ENCODE measurements around the gene SMYD3.

Gene SMYD3

DNA sequence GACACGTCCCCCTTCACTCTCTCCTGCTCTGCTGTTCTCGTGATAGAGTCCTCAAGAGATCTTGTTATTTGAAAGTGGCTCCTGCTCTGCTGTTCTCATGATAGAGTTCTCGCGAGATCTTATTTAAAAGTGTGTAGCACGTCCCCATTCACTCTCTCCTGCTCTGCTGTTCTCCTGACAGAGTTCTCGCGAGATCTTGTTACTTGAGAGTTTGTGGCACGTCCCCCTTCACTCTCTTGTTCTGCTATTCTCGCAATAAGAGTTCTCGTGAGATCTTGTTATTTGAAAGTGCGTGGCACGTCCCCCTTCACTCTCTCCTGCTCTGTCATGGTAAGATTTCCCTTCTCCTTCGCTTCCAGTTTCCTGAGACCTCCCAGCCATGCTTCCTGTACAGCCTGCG is 47.9 kb downstream of the SMYD3 start:
- DNase-seq: no peak

DNA sequence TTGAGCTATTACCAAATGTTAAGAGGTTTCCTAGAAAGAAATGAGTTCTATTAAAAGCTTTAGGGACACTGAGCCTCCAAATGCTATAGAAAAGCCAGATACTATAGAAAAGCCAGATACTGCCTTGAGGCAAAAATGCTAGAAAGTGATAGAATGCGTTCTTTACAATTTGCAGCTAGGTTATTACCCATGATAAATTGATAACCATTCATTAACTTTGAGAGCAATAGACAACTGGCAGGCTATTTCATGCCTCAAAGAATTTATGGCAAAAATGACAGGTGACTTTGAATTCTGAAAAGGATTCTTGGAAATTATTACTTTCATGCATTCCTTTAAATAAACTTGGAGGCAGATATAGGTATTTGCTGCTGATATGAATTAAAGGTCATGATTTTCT is 51.6 kb downstream of the SMYD3 start:
- DNase-seq: no peak

DNA sequence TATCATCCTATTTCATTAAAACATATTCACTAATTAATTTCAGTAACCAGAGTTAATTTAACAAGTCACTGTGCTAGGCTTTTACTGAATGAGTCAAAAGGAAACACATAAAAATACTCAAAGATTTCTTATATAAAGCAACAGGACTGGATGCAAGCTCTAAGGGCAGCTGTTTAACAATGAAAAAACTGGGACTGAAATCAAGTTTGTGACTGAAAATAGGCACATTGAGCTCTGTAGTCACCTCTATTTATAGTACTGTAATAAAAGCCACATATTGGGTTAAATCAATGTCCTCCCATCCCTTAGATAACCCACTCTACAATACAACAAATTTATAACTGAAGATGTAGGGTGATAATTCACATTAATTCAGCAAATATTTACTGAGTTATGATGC is 52.4 kb downstream of the SMYD3 start:
- no peak for DNase-seq

DNA sequence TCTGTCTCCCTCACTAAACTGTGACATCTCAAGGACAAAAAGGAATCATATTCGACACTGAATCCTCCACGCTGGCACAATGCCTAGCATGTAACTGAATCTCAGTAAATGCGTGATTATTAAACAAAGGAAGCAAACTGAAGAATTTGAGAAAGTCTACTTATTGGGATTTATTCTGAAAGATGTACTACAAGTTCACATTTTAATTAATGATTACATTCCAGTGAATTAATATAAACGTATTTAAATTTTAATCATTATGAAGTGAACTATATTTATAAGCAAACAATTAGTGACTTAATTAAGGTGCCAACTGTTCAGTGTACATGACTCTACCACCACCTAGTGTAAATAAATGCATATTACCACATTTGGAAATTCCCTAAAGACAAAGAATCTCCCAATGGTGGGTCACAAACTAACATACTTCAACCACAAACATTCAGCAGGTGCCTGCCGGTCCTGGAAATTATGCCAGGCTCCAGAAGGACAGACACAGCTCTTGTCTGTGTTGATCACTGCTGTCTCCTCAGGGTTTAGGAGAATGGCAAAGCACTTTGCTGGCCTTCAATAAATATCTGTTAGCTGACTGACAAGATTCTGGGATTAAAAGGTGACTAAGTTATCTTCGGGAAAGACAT is 56.3 kb downstream of the SMYD3 start:
- peak; percentile 76 for DNase-seq

DNA sequence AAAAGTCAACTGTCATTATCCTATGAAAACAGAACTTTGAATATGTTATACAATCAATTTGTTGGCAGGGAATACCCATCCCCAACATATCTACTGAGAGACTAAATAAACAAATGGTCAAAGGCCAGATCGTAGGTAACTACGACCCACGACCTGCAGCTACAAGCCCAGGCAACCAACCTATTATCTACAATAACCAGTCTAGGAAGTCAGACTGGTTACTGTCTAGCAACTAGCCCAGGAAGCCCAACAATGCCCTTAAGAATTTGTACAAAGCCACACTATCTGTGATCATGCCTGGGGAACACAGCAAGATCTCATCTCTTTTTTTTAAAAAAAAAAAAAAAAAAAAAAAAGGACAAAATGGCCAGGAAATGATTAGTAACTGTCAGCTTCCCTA is 58.7 kb downstream of the SMYD3 start:
- no peak for DNase-seq

DNA sequence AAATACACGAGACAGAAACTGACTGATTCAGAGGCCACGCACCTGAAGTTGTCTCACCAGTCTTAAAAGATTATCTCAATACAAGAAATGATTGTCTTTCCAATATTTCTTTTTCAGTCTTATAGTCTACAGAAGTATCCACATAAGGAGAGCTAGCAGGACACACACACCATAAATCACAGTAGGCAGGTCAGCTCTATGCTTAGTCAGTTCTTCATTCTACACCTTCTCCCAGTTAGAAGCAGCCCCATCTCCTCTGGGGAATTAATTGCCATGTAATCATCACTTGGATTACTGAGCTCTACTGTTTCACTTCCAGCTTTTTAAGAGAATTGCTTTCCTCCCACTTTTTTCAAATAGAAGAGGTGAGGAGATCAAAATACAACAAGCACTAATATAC is 59.6 kb downstream of the SMYD3 start:
- DNase-seq: peak; percentile 10

DNA sequence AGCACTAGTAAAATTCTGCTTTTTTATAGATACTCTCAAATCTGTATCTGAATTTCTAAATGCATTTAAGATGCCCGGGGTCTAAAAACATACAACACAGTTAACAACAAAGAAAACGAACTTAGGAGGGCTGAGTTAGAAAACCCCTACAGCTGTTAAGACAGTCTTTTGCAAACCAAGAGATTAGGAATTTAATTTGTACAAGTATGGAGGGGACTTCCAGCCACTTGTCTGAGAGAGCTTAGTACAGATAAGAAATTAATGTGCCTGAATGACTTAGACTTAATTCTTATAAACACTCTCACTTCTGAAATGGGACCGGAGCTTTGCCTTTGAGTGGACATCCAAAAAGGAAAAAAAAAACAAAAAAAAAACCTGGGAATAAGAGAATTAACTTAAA is 61.6 kb downstream of the SMYD3 start:
- no peak for DNase-seq

DNA sequence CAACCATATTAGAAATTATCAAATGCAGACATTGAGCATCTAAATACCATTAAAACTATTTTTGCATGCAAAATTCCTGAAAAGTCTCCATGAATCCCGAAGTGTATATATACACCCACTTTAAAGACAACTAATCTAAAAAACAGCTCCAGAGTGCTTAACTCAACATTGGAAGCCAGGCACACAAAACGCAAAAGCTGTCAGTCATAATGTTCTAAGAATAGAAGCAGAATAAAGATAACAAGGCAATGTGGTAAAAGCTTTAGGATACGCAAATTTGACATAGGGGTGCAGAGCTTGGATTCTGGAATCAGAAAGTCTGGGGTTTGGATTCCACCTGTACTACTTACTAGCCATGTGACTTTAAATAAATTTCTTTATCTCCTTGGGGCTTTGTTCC is 62.5 kb downstream of the SMYD3 start:
- DNase-seq: no peak

DNA sequence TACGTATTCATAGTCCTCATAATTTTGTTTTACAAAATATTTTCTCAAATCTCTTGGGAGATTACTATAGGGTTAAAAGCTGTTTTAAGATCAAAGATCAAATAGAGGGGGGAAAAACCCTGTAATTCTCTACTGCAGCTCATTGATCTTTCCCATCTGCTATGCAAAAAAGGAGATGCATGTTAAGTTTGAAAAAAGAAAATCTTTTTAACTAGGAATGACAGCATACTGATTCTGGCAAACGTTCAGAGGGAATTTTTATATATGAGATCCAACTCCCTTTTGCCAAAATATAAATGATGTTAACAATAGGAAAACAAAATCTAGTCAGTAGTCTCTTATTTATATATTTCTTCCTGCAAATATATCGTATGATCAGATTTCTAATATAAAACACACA is 69.1 kb downstream of the SMYD3 start:
- DNase-seq: no peak

DNA sequence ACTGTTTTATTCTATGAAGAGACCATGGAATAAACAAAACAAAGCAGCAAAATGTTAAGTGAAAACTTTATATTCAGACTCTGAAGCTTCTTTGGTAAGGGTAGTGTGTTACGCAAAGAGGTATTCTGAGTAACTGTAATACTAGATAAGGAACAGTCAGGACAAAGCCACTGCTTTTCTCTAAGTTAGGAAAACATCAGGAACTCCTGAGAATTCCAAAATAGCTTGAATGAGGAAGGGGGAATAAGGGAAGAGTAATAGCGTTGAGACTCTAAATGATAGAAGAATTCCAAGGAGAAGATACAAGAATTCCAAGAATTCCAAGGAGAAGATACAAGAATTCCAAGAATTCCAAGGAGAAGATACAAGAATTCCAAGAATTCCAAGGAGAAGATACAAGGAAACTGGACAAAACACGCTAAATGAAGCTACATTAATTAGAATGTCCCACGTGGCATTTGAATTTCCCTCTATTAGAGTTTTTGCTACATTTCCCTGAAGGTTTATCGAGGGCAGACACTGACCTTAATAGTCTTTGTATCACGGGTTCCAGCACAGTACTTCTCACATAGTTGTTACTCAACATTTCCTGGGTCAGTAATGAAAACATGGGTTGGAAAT is 71.5 kb downstream of the SMYD3 start:
- DNase-seq: no peak

DNA sequence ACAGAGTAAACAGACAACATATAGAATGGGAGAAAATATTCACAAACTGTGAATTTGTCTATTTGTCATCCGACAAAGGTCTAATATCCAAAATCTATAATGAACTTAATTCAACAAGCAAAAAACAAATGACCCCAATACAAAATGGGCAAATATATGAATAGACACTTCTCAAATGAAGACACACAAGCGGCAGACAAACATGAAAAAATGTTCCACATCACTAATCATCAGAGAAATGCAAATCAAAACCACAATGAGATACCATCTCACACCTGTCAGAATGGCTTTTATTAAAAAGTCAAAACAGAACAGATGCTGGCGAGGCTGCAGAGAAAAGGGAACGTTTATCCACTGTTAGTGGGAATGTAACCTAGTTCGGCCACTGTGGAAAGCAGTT is 72.7 kb downstream of the SMYD3 start:
- no peak for DNase-seq

DNA sequence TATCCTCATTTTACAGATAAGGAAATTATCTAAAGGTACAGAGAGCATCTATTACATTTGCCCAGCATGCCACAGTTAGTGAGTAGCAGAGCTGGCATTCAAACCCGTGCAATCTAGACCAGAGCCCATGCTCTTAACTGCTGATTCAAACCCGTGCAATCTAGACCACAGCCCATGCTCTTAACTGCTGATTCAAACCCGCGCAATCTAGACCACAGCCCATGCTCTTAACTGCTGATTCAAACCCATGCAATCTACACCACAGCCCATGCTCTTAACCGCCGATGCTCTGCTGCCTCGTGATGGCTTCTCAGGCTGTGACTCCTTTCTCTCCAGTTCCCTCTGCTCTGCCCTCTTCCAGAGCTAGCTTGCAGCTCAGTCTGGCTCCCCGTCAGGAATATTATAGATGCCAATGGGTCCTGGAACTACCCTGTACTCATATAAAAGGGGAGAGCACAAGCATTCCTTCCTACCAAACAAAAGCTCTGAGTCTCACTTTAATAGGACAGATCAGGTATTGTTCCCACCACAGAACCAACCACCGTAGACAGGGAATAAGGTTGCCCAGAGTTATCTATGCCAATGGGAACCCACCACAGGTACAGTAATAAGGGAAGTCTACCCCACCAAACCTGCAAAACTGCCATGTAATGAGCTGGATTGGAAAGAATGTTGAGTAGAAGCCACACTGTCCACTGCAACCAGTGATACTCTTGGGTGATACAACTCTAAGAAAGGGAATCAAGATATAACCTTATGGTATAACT is 78.4 kb downstream of the SMYD3 start:
- DNase-seq: no peak

DNA sequence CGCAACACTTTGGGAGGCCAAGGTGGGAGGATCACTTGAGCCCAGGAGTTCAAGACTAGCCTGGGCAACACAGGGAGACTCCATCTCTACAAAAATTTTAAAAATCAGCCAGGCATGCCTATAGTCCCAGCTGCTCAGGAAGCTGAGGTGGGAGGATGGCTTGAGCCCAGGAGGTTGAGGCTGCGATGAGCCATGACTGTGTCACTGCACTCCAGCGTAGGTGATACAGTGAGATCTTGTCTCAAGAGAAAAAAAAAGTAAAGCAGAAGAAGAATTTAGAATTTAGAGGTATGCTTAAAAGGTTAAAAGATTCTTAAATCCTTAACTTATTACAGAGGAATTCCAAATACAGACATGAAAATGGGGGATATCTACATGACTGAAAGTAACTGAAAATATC is 79.5 kb downstream of the SMYD3 start:
- no peak for DNase-seq

DNA sequence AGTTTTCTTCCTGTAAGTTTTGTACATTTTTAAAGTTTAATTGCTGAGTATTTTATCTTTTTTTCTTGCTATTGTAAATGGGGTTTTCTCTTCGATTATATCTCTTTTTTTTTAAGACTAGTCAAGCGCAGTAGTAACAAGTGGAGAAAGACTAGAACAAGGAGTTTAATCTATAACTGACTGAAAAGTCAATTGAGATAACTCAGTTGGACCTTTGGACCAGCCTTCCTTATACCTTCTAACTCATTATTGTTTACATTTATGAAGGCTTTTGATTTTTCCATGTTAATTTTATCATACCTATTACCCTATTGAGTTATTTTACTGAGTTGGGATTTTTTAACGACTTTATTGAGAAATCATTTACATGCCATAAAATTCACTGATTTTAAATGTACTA is 81.2 kb downstream of the SMYD3 start:
- DNase-seq: no peak

DNA sequence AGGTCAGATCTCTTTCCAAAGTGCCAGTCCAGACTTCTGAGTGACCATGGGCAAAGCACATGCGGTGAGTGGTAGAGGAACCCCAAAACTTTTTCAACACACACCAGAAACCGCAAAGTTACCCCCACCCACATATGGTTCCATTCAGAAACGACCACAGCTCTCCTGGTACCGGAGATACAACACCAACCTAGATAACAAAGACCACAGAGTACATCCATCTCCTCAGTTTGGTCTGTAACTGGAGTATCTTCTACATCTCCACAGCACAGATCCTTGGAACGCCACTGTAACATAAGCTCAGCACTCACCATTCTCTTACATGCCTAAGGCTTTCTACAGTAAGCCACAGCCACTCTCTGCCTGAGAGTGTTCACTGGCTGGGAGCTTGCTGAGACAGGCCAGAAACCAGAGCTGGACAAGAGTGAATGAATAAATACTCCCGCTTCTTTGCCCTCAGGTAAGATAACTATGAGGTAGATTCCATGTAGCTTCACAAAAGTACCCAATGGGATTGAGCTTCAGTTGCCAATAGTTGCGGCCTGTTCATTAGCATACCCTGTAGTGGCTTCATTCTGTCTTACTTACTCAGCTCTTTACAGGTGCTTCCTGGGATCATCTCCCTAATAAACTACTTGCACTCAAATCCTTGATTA is 81.8 kb downstream of the SMYD3 start:
- no peak for DNase-seq

DNA sequence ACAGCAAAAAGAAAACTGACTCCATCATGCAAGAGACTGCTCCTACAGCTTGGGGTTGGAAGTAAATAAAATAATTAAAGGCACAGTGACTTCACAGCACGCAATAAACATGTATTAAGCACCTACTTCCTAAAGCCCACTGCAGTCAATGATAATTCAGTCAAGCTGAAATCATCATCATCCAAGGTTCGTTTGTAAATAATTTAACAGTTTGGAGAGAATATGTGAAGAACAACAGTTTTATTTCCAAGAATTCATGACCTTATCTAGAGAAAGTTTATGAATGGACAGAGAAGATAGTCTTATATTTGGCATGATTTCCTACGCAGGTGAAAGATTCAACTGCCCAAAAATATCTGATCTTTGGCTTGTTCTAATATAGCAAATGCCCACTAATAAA is 86.8 kb downstream of the SMYD3 start:
- no peak for DNase-seq

DNA sequence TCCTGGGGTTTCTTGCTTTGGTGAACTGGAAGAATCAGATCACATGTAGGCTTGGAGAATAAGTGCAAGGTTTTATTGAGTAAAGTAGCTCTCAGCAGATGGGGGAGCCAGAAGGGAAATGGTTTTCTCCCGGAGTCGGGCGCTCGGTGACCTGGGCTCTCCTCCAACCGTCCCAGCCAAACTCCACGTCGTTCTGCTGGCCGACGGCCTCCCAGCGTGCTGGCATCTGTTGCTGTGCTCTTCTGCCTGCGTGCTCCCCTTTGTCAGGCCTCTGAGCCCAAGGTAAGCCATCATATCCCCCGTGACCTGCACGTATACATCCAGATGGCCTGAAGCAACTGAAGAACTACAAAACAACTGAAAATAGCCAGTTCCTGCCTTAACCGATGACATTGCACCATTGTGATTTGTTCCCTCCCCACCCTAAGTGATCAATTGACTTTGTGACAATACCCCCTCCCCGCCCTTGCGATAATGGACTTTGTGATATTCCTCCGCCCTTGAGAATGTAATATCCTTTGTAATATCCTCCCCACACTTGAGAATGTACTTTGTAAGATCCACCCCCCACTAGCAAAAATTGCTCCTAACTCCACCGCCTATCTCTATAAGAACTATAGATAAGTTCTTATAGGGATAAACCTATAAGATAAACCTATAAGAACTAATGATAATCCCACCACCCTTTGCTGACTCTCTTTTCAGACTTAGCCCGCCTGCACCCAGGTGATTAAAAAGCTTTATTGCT is 88.3 kb downstream of the SMYD3 start:
- DNase-seq: peak; percentile 88

DNA sequence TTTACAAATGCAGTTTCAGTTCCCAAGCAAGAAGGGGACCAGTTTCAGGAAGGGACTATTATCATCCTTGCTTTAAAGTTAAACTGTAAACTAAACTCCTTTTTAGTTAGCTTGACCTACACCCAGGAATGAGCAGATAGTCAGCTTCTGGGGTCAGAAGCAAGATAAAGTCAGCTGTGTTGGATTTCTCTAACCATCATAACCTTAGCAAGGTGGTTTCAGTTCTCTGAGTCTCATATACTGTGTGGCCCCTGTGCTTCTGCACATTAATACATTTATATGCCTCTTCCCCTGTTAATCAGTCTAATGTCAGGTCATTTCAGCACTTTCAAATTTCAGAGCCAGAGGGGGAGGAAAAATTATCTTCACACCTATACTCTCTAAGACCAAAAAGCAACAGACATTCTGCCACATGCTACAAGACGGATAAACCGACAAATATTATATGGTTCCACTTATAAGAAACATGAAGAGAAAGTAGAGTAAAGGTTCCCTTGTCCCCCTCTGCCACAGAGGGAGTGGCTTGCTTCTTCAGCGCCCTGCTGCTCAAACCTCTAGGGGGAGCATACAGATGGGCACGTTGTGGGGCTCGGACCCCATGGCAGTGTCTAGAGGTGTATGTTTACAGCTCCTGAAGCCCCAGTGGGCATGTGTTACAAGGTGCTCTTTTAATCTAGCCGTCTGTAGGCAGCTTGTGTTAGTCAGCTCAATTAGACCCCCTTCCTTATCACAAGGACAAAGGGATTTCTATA is 89.1 kb downstream of the SMYD3 start:
- peak; percentile 88 for DNase-seq

DNA sequence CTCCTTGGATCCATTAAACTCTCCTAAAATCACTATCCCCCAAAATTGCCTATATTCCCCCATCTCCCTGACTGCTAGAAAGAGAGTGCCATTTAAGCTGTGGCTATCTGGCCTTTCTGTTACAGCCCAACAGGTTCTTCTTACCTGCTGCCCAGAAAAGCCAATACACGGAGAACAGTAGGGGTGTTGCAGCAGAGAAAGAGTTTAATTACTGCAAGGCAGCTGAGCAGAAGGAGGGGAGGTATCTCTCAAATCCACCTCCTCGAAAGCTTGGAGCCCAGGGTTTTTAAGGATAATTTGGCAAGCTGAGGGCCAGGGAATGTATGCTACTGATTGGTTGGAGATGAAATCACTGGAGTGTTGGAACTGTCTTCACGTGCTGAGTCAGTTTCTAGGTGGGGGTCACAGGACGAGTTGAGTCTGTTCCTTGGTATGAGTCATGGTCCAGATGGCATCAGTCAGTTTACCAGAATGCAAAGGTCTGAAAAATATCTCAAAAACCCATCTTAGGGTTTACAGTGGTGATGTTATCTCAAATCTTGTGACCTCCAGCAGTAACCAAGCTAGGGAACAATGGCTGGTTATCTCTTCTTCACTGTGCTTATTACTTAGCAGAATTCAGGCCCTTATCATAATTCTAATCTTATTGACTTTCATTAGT is 89.8 kb downstream of the SMYD3 start:
- DNase-seq: no peak

DNA sequence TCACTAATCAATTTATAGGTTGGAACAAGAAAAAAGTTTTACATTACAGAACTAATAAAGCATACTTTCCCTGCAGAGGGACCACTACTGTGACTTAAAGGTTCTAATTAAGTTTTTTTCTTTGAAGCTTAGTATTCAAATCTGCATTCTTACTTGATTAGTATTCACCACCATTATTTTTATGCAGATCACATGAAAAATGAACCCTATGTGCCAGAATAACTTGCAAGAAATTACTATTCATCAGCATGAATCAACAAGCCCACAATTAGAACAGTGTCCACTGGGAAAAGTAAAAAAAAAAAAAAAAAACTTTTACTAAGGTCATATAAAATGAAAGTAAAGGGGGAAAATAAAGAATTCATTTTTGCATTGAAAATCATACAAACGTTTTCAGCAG is 90.8 kb downstream of the SMYD3 start:
- DNase-seq: no peak

DNA sequence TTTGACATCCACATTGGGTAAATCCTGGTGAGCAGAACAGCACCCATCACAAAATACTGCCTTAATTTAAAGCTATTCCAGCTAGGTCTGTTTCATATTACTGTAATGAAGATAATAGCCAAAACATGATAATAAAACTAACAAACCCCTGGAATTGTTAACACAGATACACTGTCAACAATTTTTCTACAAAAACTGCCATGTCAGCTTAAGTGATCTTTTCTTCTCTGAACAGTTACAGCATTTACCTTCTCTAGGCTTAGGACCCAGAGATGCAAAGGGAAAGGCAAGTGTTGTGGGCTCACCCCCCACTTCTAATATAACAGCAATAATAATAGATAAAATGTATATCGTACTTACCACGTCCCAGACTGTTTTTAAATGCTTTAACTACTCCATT is 92.1 kb downstream of the SMYD3 start:
- no peak for DNase-seq

DNA sequence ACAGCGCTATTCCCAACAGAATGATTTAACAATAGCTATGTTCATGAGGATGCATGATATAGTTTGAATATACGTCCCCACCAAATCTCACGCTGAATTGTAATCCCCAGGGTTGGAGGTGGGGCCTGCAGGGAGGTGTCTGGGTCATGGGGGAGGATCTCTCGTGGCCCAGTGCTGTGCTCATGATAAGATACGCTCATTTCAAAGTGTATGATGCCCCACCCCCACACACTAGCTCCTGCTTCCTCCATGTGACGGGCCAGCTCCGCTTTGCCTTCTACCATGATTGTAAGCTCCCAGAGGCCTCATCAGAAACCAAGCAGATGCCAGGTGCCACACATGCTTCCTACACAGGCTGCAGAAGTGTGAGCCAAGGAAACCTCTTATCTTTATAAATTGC is 93.6 kb downstream of the SMYD3 start:
- DNase-seq: no peak

Data from NCI-H2171 (cell line).